Adipocyte (in vitro differentiated cells): ENCODE measurements around the gene PCSK2.

ENCODE experiments used
- DNase-seq: peaks from one replicate; pipeline ENCODE4 v3.0.0-alpha.2; 2015; ENCODE audit warnings: low read depth
- H3K27me3 ChIP-seq: replicated peaks from 2 replicates; pipeline ENCODE4 v1.7.0; 2013; ENCODE audit warnings: mild to moderate bottlenecking, low read length, moderate library complexity; ENCODE audit not compliant: control insufficient read depth, insufficient read depth
- H3K36me3 ChIP-seq: 2 replicates; pipeline ENCODE4 v1.7.0; 2013; ENCODE audit warnings: low read length, mild to moderate bottlenecking, moderate library complexity; ENCODE audit not compliant: control insufficient read depth, insufficient read depth, severe bottlenecking
- H3K4me1 ChIP-seq: 2 replicates; pipeline ENCODE4 v1.7.0; 2013; ENCODE audit warnings: mild to moderate bottlenecking, low read length, moderate library complexity; ENCODE audit not compliant: control insufficient read depth, insufficient read depth
- H3K4me3 ChIP-seq: 2 replicates; pipeline ENCODE4 v1.7.0; 2013; ENCODE audit warnings: mild to moderate bottlenecking, low read length, moderate library complexity
- H3K9ac ChIP-seq: 2 replicates; pipeline ENCODE4 v1.7.0; 2013; ENCODE audit warnings: mild to moderate bottlenecking, low read length, moderate library complexity
- H3K9me3 ChIP-seq: 2 replicates; pipeline ENCODE4 v1.7.0; 2013; ENCODE audit warnings: mild to moderate bottlenecking, low read length, moderate library complexity; ENCODE audit not compliant: control insufficient read depth

PCSK2 gene

GRCh38 chr20:17448071-17448470, 221.2 kb downstream of the PCSK2 start:
- H3K4me1 ChIP-seq = no peaks in the 10 kb centered on the region
- no peak overlapping the region for H3K9ac ChIP-seq
- H3K27me3 ChIP-seq = peaks cover 48% of the 10 kb centered on the region
- H3K36me3 ChIP-seq = no peaks in the 10 kb centered on the region
- DNase-seq = no peak
- peaks cover 7% of the 10 kb centered on the region for H3K9me3 ChIP-seq
- no peak overlapping the region for H3K4me3 ChIP-seq

- no peak overlapping the region for H3K9ac ChIP-seq
- H3K4me1 ChIP-seq = no peaks in the 10 kb centered on the region
- no peak overlapping the region for H3K4me3 ChIP-seq
- H3K9me3 ChIP-seq = peaks cover 7% of the 10 kb centered on the region
- DNase-seq = no peak
- H3K36me3 ChIP-seq = no peaks in the 10 kb centered on the region
- H3K27me3 ChIP-seq = peaks cover 44% of the 10 kb centered on the region
Measured at GRCh38 chr20:17449031-17449430, 222.2 kb downstream of the PCSK2 start.

- Histone ChIP-seq H3K36me3 (no peaks in the 10 kb centered on the region), H3K9ac (no peak overlapping the region), H3K9me3 (peaks cover 7% of the 10 kb centered on the region), H3K4me1 (no peaks in the 10 kb centered on the region), H3K4me3 (no peak overlapping the region), H3K27me3 (peaks cover 34% of the 10 kb centered on the region)
- DNase-seq = no peak
Measured at GRCh38 chr20:17452441-17452840, 225.6 kb downstream of the PCSK2 start.

DNA sequence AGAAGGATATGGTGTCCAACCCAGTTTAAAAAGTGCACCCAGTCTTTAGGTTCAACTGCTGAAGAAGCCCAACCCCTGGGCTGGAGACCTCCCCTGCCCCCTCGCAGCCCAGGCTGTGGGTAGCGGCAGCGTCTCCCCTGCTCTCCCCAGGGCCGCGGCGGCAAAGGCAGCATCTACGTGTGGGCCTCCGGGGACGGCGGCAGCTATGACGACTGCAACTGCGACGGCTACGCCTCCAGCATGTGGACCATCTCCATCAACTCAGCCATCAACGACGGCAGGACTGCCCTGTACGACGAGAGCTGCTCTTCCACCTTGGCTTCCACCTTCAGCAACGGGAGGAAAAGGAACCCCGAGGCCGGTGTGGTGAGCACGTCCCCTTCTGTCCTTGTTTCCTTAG, 226.8 kb downstream of the PCSK2 start:
- H3K9me3 ChIP-seq = peaks cover 7% of the 10 kb centered on the region
- DNase-seq = no peak

DNA sequence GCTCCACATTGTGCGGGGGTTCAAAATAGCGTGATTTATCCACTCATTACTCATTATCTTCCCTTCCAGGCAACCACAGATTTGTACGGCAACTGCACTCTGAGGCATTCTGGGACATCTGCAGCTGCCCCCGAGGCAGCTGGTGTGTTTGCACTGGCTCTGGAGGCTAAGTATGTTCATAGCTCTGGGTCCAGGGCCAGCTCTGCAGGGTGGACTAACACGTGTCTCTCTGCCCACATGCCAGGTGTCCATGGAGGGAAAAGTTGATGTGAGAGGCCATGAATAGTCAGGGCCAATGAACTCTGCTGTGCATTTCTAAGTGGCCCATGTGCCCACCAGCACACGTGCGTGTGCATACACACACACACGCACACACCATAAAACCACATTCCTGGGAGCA, 229.4 kb downstream of the PCSK2 start:
- Histone ChIP-seq H3K9me3 (peaks cover 1% of the 10 kb centered on the region), H3K36me3 (no peaks in the 10 kb centered on the region), H3K9ac (no peak overlapping the region), H3K4me1 (no peaks in the 10 kb centered on the region), H3K27me3 (peaks cover 26% of the 10 kb centered on the region), H3K4me3 (no peak overlapping the region)
- no peak for DNase-seq

More for the DNA sequence above, 226.8 kb downstream of the PCSK2 start:
- H3K9ac ChIP-seq = no peak overlapping the region
- H3K27me3 ChIP-seq = peaks cover 34% of the 10 kb centered on the region
- H3K36me3 ChIP-seq = no peaks in the 10 kb centered on the region
- no peak overlapping the region for H3K4me3 ChIP-seq
- H3K4me1 ChIP-seq = no peaks in the 10 kb centered on the region

DNA sequence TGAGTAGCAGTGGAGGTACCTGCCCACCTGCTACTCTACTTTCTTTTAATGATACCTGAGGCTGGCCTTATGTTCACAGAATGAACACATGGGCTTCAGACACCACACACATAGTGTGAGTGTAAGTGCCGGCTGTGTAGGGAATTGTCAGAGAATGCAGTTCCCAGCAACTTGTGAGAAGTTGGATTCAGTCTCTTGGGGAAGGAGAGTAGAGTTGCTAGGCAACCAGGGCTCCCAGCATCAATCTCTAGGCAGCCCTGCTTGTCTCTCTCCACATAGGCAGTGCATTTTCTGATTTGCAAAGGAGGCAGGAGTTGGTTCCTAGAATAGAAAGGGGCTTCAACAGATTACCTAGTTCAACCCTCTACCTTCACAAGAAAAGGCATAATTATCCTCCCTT, 230.2 kb downstream of the PCSK2 start:
- no peak overlapping the region for H3K4me3 ChIP-seq
- H3K36me3 ChIP-seq = no peaks in the 10 kb centered on the region
- DNase-seq = no peak
- H3K9me3 ChIP-seq = no peaks in the 10 kb centered on the region
- peaks cover 22% of the 10 kb centered on the region for H3K27me3 ChIP-seq
- H3K9ac ChIP-seq = no peak overlapping the region
- H3K4me1 ChIP-seq = no peaks in the 10 kb centered on the region

DNA sequence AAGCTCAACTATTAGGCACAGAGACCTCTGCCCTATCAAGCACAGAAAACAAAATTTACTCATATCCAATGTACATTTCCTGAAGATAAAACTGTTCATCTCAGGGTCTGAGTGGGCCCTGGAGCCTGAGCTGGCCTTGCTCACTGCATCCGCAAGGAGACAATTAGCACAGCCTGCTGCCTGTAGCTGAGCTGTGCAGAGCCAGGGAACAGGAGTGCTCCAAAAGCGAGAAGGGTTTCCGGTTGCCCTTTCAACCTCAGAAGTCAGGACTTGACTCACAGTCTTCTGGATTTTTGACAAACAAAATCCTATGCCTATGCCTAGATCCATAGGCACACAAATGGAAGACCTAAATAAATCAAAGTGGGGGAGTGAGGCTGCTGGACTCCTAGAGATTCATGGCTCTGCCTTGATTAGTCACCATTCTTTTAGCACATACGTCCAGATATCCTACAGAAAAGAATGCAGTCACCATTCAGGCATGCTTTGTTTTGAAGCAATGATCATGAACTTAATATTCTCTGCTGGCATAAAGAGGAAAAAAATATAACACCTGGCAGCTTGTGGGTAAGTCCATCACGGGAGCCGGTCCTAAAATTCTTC, 230.8 kb downstream of the PCSK2 start:
- H3K4me3 ChIP-seq = no peak overlapping the region
- no peaks in the 10 kb centered on the region for H3K4me1 ChIP-seq
- H3K9ac ChIP-seq = no peak overlapping the region
- peaks cover 16% of the 10 kb centered on the region for H3K27me3 ChIP-seq
- H3K9me3 ChIP-seq = no peaks in the 10 kb centered on the region
- no peak for DNase-seq
- no peaks in the 10 kb centered on the region for H3K36me3 ChIP-seq

DNA sequence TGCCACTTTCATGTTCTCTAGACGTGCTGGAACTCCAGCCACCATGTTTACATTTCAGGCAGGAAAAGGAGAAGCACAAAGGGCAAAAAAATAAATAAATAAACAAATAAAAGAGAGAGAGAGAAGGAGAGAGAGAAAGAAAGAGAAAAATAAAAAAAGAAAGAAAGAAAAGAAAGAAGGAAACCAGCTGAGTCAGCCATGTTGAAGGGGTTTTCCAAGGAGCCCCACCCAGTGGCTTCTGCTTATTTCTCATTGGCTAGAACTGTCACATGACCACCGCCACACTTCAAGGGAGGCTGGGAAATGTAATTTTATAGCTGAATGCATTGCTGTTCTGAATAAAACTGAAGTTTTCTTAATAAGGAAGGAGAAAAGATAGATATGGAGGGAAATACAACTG, 233.3 kb downstream of the PCSK2 start:
- Histone ChIP-seq H3K9me3 (no peaks in the 10 kb centered on the region), H3K9ac (no peak overlapping the region), H3K27me3 (peaks cover 10% of the 10 kb centered on the region), H3K4me1 (no peaks in the 10 kb centered on the region), H3K36me3 (no peaks in the 10 kb centered on the region), H3K4me3 (no peak overlapping the region)
- DNase-seq = no peak

DNA sequence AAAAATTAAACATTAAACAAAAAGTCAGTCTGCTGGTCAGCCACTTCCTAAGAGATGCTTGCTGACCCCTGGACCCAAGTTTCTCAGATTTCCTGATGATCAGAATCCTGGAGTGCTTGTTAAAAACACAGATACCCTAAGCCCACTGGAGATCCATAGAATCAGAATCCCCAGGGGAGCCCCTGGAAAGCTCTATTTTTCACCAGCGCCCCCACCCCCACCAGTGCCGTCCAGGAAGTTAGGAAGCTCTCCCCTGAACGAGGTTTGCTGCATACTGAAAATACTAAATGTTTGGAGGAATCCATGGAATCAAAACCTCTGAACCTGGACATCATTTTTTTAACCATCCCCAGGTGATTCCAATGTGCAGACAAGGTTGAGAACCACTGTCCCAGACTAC, 235.1 kb downstream of the PCSK2 start:
- H3K4me1 ChIP-seq = no peaks in the 10 kb centered on the region
- no peak for DNase-seq
- peaks cover 1% of the 10 kb centered on the region for H3K27me3 ChIP-seq
- no peaks in the 10 kb centered on the region for H3K9me3 ChIP-seq
- no peaks in the 10 kb centered on the region for H3K36me3 ChIP-seq
- no peak overlapping the region for H3K4me3 ChIP-seq
- H3K9ac ChIP-seq = no peak overlapping the region

DNA sequence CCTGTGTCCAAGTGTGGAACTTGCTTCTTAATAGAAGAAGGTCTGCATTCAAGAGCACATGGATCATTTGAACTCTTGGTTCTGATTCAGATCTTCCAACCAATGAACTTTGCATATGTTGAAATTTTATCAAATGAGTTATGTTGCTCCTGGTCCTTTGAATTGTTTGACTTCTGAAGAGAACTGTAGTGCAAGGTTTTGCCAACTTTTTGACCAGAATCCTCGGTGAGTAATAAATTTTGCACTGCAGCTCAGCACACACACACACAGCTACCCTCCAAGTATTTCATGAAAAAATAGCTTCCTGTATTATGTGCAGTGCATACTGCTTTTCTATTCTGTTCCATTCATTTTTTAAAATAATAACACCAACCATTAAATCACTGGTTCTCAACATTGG, 236.9 kb downstream of the PCSK2 start:
- Histone ChIP-seq H3K4me1 (no peaks in the 10 kb centered on the region), H3K9ac (no peak overlapping the region), H3K4me3 (no peak overlapping the region), H3K36me3 (no peaks in the 10 kb centered on the region), H3K9me3 (no peaks in the 10 kb centered on the region), H3K27me3 (no peaks in the 10 kb centered on the region)
- no peak for DNase-seq

DNA sequence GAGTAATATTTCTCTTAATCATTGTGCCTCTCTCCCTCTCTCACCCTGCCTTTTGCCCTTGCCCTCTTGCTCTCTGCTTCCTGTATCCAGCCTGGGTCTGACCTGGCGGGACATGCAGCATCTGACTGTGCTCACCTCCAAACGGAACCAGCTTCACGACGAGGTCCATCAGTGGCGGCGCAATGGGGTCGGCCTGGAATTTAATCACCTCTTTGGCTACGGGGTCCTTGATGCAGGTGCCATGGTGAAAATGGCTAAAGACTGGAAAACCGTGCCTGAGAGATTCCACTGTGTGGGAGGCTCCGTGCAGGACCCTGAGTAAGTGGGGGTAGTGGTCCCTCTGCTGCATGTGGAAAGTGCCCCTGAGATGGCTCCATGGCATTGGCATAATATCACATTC, 238.4 kb downstream of the PCSK2 start:
- no peaks in the 10 kb centered on the region for H3K4me1 ChIP-seq
- no peaks in the 10 kb centered on the region for H3K9me3 ChIP-seq
- H3K4me3 ChIP-seq = no peak overlapping the region
- H3K9ac ChIP-seq = no peak overlapping the region
- H3K27me3 ChIP-seq = no peaks in the 10 kb centered on the region
- DNase-seq = no peak
- no peaks in the 10 kb centered on the region for H3K36me3 ChIP-seq

- H3K4me3 ChIP-seq = no peak overlapping the region
- no peaks in the 10 kb centered on the region for H3K9me3 ChIP-seq
- H3K9ac ChIP-seq = no peak overlapping the region
- H3K4me1 ChIP-seq = no peaks in the 10 kb centered on the region
- no peaks in the 10 kb centered on the region for H3K36me3 ChIP-seq
- no peak for DNase-seq
- no peaks in the 10 kb centered on the region for H3K27me3 ChIP-seq
Measured at GRCh38 chr20:17466641-17467040, 239.8 kb downstream of the PCSK2 start.
